Neural cell (in vitro differentiated cells): ENCODE data around the gene SNX27. TPM values are rescaled to one million over a fixed set of nuclear protein-coding genes. Genes with fewer than 3 reads are reported as not detected.
"Not testable (repeated sequence)": the region's sequence is repeated elsewhere in the genome, so short reads cannot be mapped to it uniquely, and the experiment has no call there.

Source experiments
- H2AFZ ChIP-seq: fragments of 200-600, 300-800 bp; sonication (generic), shearing (Covaris generic); 2 replicates; pipeline ENCODE4 v1.6.0; 2014; ENCODE audit warnings: low read depth, mild to moderate bottlenecking, antibody characterized with exemption, low read length, moderate library complexity
- H3F3A ChIP-seq: fragments of 200-600 bp; shearing (Covaris generic); 2 replicates; pipeline ENCODE4 v1.6.1; 2016; ENCODE audit warnings: mild to moderate bottlenecking, moderate library complexity, mixed read lengths, antibody characterized with exemption, low read length; ENCODE audit not compliant: insufficient read depth, poor library complexity, severe bottlenecking
- H3K27ac ChIP-seq: fragments of 200-600, 300-800 bp; sonication (generic), shearing (Covaris generic); 2 replicates; pipeline ENCODE4 v1.5.1; 2014; ENCODE audit warnings: mild to moderate bottlenecking, low read length, moderate library complexity
- H3K27me3 ChIP-seq: fragments of 300-800, 200-600 bp; sonication (generic), shearing (Covaris generic); 2 replicates; pipeline ENCODE4 v1.6.0; 2014; ENCODE audit warnings: mild to moderate bottlenecking, low read depth, low read length, moderate library complexity; ENCODE audit not compliant: insufficient read depth
- H3K36me3 ChIP-seq: fragments of 300-800, 200-600 bp; sonication (generic), shearing (Covaris generic); 2 replicates; pipeline ENCODE4 v1.5.1; 2014; ENCODE audit warnings: mild to moderate bottlenecking, antibody characterized with exemption, low read length, moderate library complexity; ENCODE audit not compliant: insufficient read depth
- H3K4me2 ChIP-seq: fragments of 300-800, 200-600 bp; sonication (generic), shearing (Covaris generic); 2 replicates; pipeline ENCODE4 v1.6.0; 2014; ENCODE audit warnings: mild to moderate bottlenecking, low read length
- H3K4me3 ChIP-seq: fragments of 300-800, 200-600 bp; sonication (generic), shearing (Covaris generic); 2 replicates; pipeline ENCODE4 v1.5.1; 2014; ENCODE audit warnings: mild to moderate bottlenecking, low read length, moderate library complexity
- H3K79me2 ChIP-seq: fragments of 200-600 bp; shearing (Covaris generic); replicated peaks from 2 replicates; pipeline ENCODE4 v1.6.0; 2014; ENCODE audit warnings: mild to moderate bottlenecking, low read length, moderate library complexity; ENCODE audit not compliant: insufficient read depth
- H3K9ac ChIP-seq: fragments of 300-800, 200-600 bp; sonication (generic), shearing (Covaris generic); 2 replicates; pipeline ENCODE4 v1.6.1; 2016; ENCODE audit warnings: mild to moderate bottlenecking, low read length, mixed read lengths
- H3K9me2 ChIP-seq: fragments of 200-600 bp; shearing (Covaris generic); 2 replicates; pipeline ENCODE4 v1.6.1; 2016; ENCODE audit warnings: mild to moderate bottlenecking, low read length, mixed read lengths; ENCODE audit not compliant: insufficient read depth
- H3K9me3 ChIP-seq: fragments of 200-600, 300-800 bp; sonication (generic), shearing (Covaris generic); 2 replicates; pipeline ENCODE4 v1.6.1; 2016; ENCODE audit warnings: mild to moderate bottlenecking, mixed run types, low read length, moderate library complexity, mixed read lengths
- H4K20me1 ChIP-seq: fragments of 200-600 bp; shearing (Covaris generic); 2 replicates; pipeline ENCODE4 v1.6.1; 2016; ENCODE audit warnings: mild to moderate bottlenecking, mixed run types; ENCODE audit not compliant: insufficient read depth
- CTCF ChIP-seq: fragments of 450-650 bp; IDR thresholded peaks from 2 replicates; pipeline ENCODE4 v1.5.1; 2014; ENCODE audit warnings: antibody characterized with exemption, mild to moderate bottlenecking, moderate library complexity; ENCODE audit not compliant: poor library complexity, severe bottlenecking
- EP300 ChIP-seq: fragments of 450-650 bp; conservative IDR thresholded peaks from 2 replicates; pipeline ENCODE4 v1.6.1; 2014; ENCODE audit warnings: antibody characterized with exemption, mild to moderate bottlenecking, moderate library complexity; ENCODE audit not compliant: poor library complexity, severe bottlenecking
- EZH2 ChIP-seq: fragments of 200-600, 300-800 bp; shearing (Covaris generic), sonication (generic); IDR thresholded peaks from 2 replicates; pipeline ENCODE4 v1.6.1; 2014; ENCODE audit warnings: antibody characterized with exemption, low read length, borderline replicate concordance, mild to moderate bottlenecking; ENCODE audit not compliant: insufficient read depth, poor library complexity, severe bottlenecking
- MXI1 ChIP-seq: fragments of 450-650 bp; conservative IDR thresholded peaks from 2 replicates; pipeline ENCODE4 v1.6.1; 2014; ENCODE audit warnings: antibody characterized with exemption, mild to moderate bottlenecking; ENCODE audit not compliant: poor library complexity, severe bottlenecking
- POLR2AphosphoS5 ChIP-seq: IDR thresholded peaks from 2 replicates; pipeline ENCODE4 v1.6.1; 2012
- RAD21 ChIP-seq: fragments of 450-650 bp; conservative IDR thresholded peaks from 2 replicates; pipeline ENCODE4 v1.6.1; 2014; ENCODE audit warnings: antibody characterized with exemption, mild to moderate bottlenecking, moderate library complexity
- REST ChIP-seq: IDR thresholded peaks from 2 replicates; pipeline ENCODE4 v1.6.1; 2012; ENCODE audit warnings: borderline replicate concordance
- SMC3 ChIP-seq: fragments of 450-650 bp; conservative IDR thresholded peaks from 2 replicates; pipeline ENCODE4 v1.6.1; 2014; ENCODE audit warnings: antibody characterized with exemption, mild to moderate bottlenecking, moderate library complexity; ENCODE audit not compliant: poor library complexity
- TAF1 ChIP-seq: IDR thresholded peaks from 2 replicates; pipeline ENCODE4 v1.6.1; 2012; ENCODE audit warnings: low read depth
- polyA plus RNA-seq: library from polyadenylated mRNA; depleted of rRNA; stranded (reverse); fragments of >200 nt; gene quantifications from 2 replicates; pipeline ENCODE4 v1.2.3, GENCODE V29; 2014

SNX27 gene
- polyA plus RNA-seq, 1 donor from 2014 or later: 30.2 TPM

- Histone ChIP-seq H3K9ac (no peak overlapping the region), H4K20me1 (no peaks in the 10 kb centered on the region), H2AFZ (no peak overlapping the region), H3K27me3 (no peaks in the 10 kb centered on the region), H3K9me2 (no peaks in the 10 kb centered on the region), H3K4me3 (no peak overlapping the region), H3K9me3 (no peaks in the 10 kb centered on the region), H3F3A (no peaks in the 10 kb centered on the region), H3K36me3 (peaks cover 7% of the 10 kb centered on the region), H3K79me2 (peaks cover 17% of the 10 kb centered on the region), H3K4me2 (no peak overlapping the region), H3K27ac (no peak overlapping the region)
- TF ChIP-seq EP300: no peak
- TF ChIP-seq RAD21: no peak
- no peak for TF ChIP-seq REST
- no peak for TF ChIP-seq SMC3
- no peak for TF ChIP-seq EZH2
- TF ChIP-seq MXI1: no peak
- TF ChIP-seq CTCF: no peak
- no peak for TF ChIP-seq TAF1
- no peak for TF ChIP-seq POLR2AphosphoS5
These were observed 27.6 kb downstream of the SNX27 start for GRCh38 chr1:151639466-151639865.

- no peak for TF ChIP-seq EP300
- Histone ChIP-seq H3K27ac (no peak overlapping the region), H3K4me3 (no peak overlapping the region), H3K9ac (no peak overlapping the region), H3K9me3 (no peaks in the 10 kb centered on the region), H4K20me1 (no peaks in the 10 kb centered on the region), H3F3A (no peaks in the 10 kb centered on the region), H3K27me3 (no peaks in the 10 kb centered on the region), H2AFZ (no peak overlapping the region), H3K4me2 (no peak overlapping the region), H3K79me2 (peaks cover 14% of the 10 kb centered on the region), H3K9me2 (no peaks in the 10 kb centered on the region), H3K36me3 (peaks cover 7% of the 10 kb centered on the region)
These were observed 29.4 kb downstream of the SNX27 start for GRCh38 chr1:151641229-151641628.

GRCh38 chr1:151643085-151643484, 31.2 kb downstream of the SNX27 start:
- H3K9me2 ChIP-seq, H2AFZ ChIP-seq, H3K4me3 ChIP-seq, H3K27me3 ChIP-seq, H4K20me1 ChIP-seq, H3K9me3 ChIP-seq, H3K27ac ChIP-seq, H3F3A ChIP-seq, H3K36me3 ChIP-seq, H3K9ac ChIP-seq, H3K4me2 ChIP-seq: not testable (repeated sequence)
- peaks cover 14% of the 10 kb centered on the region for H3K79me2 ChIP-seq
